K562 (cell line): ENCODE results near the gene STRA8. TPM values are rescaled to one million over a fixed set of nuclear protein-coding genes. Genes with fewer than 3 reads are reported as not detected.

Source experiments
- ATAC-seq: fragments of 200-7000 bp; cut with Tn5 transposase; 3 replicates; pipeline ENCODE4 v1.9.1; 2020; ENCODE audit warnings: moderate library complexity
- BruUV-seq: library from RNA; stranded (reverse); fragments of 400-500 nt; replicated peaks from 2 replicates; lab custom pipeline; 2021; lab: Mats Ljungman, UMichigan
- CTCF ChIA-PET: fragments of 300-600 bp; formaldehyde crosslinking; extraction: SDS; loops from one replicate; lab custom pipeline; 2021; ENCODE audit warnings: low intra/inter-chr PET ratio; lab: Yijun Ruan, JAX
- POLR2A ChIA-PET: fragments of 300-600, 350-650 bp; sonication (Branson Sonifier 250); formaldehyde crosslinking; extraction: SDS; loops from one replicate; lab custom pipeline; 2021; ENCODE audit warnings: antibody characterized with exemption, inconsistent platforms; lab: Yijun Ruan, JAX
- DNase-seq, 4 experiments: peaks; one replicate each; pipeline versions ENCODE4 v3.0.0 to v3.0.0-alpha.2; 2011 to 2018; ENCODE audit warnings: low spot score in 3 of 4, mixed read lengths in 3 of 4; ENCODE audit errors: extremely low read depth in 1 of 4
- FAIRE-seq: peaks from 2 replicates; lab custom pipeline; 2011; peaks lifted over from hg19 to GRCh38; lab: Jason Lieb, UNC
- H2AFZ ChIP-seq: 2 replicates; pipeline ENCODE4 v1.6.0; 2011; ENCODE audit warnings: low read depth, low read length, control low read depth, inconsistent platforms
- H3K27ac ChIP-seq: fragments of 200-600 bp; 3 replicates; pipeline ENCODE4 v1.8.0; 2011; ENCODE audit warnings: low read depth, mild to moderate bottlenecking, control low read depth, inconsistent platforms, low read length, moderate library complexity, mixed read lengths; ENCODE audit errors: extremely low read depth
- H3K27me3 ChIP-seq, 2 experiments: fragments of 300-600 bp in 1 of 2; 2 replicates in 1 of 2; 3 replicates in 1 of 2; pipeline versions ENCODE4 v1.6.0 to v1.8.0; 2011; ENCODE audit warnings: inconsistent platforms in 2 of 2, low read length in 2 of 2, mild to moderate bottlenecking in 1 of 2, mixed read lengths in 1 of 2, moderate library complexity in 1 of 2; ENCODE audit not compliant: control insufficient read depth in 2 of 2, insufficient read depth in 2 of 2
- H3K36me3 ChIP-seq: fragments of 300-600 bp; 3 replicates; pipeline ENCODE4 v1.8.0; 2011; ENCODE audit warnings: mild to moderate bottlenecking, low read length, inconsistent platforms; ENCODE audit not compliant: control insufficient read depth, insufficient read depth
- H3K4me1 ChIP-seq, 2 experiments: fragments of 200-600 bp in 1 of 2; replicated peaks in 1 of 2; 2 replicates in 1 of 2; 3 replicates in 1 of 2; pipeline versions ENCODE4 v1.5.1 to v1.8.0; 2011; ENCODE audit warnings: inconsistent platforms in 2 of 2, low read length in 2 of 2, mild to moderate bottlenecking in 1 of 2, mixed read lengths in 1 of 2, moderate library complexity in 1 of 2; ENCODE audit not compliant: control insufficient read depth in 2 of 2, insufficient read depth in 2 of 2
- H3K4me2 ChIP-seq: 2 replicates; pipeline ENCODE4 v1.6.1; 2011; ENCODE audit warnings: low read length, control low read depth, inconsistent platforms, mixed read lengths; ENCODE audit not compliant: insufficient read depth
- H3K4me3 ChIP-seq: fragments of 200-600 bp; sonication (generic), shearing (Covaris generic); 2 replicates; pipeline ENCODE4 v1.5.1; 2016; ENCODE audit warnings: control low read depth, inconsistent platforms
- H3K79me2 ChIP-seq: fragments of 200-600 bp; 3 replicates; pipeline ENCODE4 v1.8.0; 2011; ENCODE audit warnings: low read length, inconsistent platforms; ENCODE audit not compliant: control insufficient read depth, insufficient read depth
- H3K9ac ChIP-seq, 2 experiments: 2 replicates each; pipeline versions ENCODE4 v1.6.0 to v1.6.1; 2011; ENCODE audit warnings: low read depth in 2 of 2, low read length in 2 of 2, control low read depth in 1 of 2, inconsistent platforms in 1 of 2, mild to moderate bottlenecking in 1 of 2, mixed read lengths in 1 of 2; ENCODE audit not compliant: insufficient read depth in 1 of 2
- H3K9me1 ChIP-seq: one replicate; pipeline ENCODE4 v1.6.0; 2011; ENCODE audit warnings: inconsistent platforms, mild to moderate bottlenecking, low read length, moderate library complexity; ENCODE audit not compliant: control insufficient read depth, insufficient read depth
- H3K9me3 ChIP-seq: replicated peaks from 2 replicates; pipeline ENCODE4 v1.5.1; 2011; ENCODE audit warnings: low read depth, low read length, inconsistent platforms; ENCODE audit not compliant: control insufficient read depth, insufficient read depth
- H4K20me1 ChIP-seq: replicated peaks from 2 replicates; pipeline ENCODE4 v1.6.1; 2011; ENCODE audit warnings: low read length, inconsistent platforms, mixed read lengths; ENCODE audit not compliant: control insufficient read depth, insufficient read depth
- ARID1B ChIP-seq: fragments of 450-650 bp; IDR thresholded peaks from 2 replicates; pipeline ENCODE4 v1.6.1; 2016; ENCODE audit warnings: antibody characterized with exemption, mild to moderate bottlenecking, inconsistent platforms
- ATF3 ChIP-seq, 2 experiments: fragments of 450-650 bp in 1 of 2; sonication (generic) in 1 of 2; formaldehyde crosslinking in 1 of 2; IDR thresholded peaks in 1 of 2; conservative IDR thresholded peaks in 1 of 2; 2 replicates each; pipeline versions ENCODE4 v1.6.1 to v1.8.1; 2016 to 2023; ENCODE audit warnings: mild to moderate bottlenecking in 2 of 2, moderate library complexity in 2 of 2, inconsistent platforms in 1 of 2, missing genetic modification reagents in 1 of 2
- DPF2 ChIP-seq: fragments of 450-650 bp; IDR thresholded peaks from 2 replicates; pipeline ENCODE4 v1.6.1; 2016
- FOSL1 ChIP-seq: fragments of 200-800 bp; sonication (Bioruptor generic); conservative IDR thresholded peaks from 2 replicates; pipeline ENCODE4 v1.6.1; 2016; ENCODE audit warnings: missing genetic modification characterization, missing compliant biosample characterization
- GMEB1 ChIP-seq: fragments of 250-450 bp; sonication (Bioruptor Pico); IDR thresholded peaks from 2 replicates; pipeline ENCODE4 v1.4.0; 2020; ENCODE audit warnings: mild to moderate bottlenecking
- ID3 ChIP-seq, 2 experiments: fragments of 250-450 bp in 1 of 2; fragments of 450-650 bp in 1 of 2; sonication (Bioruptor Pico) in 1 of 2; IDR thresholded peaks; 2 replicates each; pipeline versions ENCODE4 v1.6.1 to v1.8.0; 2016 to 2021; ENCODE audit warnings: mild to moderate bottlenecking in 2 of 2, moderate library complexity in 2 of 2, missing compliant biosample characterization in 1 of 2, missing genetic modification characterization in 1 of 2
- JUND ChIP-seq, 2 experiments: IDR thresholded peaks; 2 replicates in 1 of 2; 3 replicates in 1 of 2; pipeline ENCODE4 v1.6.1; 2011; ENCODE audit warnings: borderline replicate concordance in 2 of 2, low read depth in 2 of 2, low read length in 2 of 2, improper control_type of control experiment in 1 of 2, missing biosample characterization in 1 of 2, missing genetic modification characterization in 1 of 2, missing genetic modification reagents in 1 of 2
- KLF10 ChIP-seq: fragments of 250-450 bp; sonication (Bioruptor Pico); IDR thresholded peaks from 2 replicates; pipeline ENCODE4 v1.6.1; 2021; ENCODE audit warnings: matching md5 sums
- PHF8 ChIP-seq: fragments of 200-600 bp; sonication (generic); IDR thresholded peaks from 2 replicates; pipeline ENCODE4 v1.6.1; 2012; ENCODE audit warnings: mixed run types, mild to moderate bottlenecking, inconsistent platforms, low read length, moderate library complexity, borderline replicate concordance
- RBM14 ChIP-seq: fragments of 200-400 bp; formaldehyde crosslinking; IDR thresholded peaks from 2 replicates; pipeline ENCODE4 v1.6.1; 2018; ENCODE audit warnings: low read depth, mild to moderate bottlenecking, low read length, moderate library complexity, borderline replicate concordance; ENCODE audit not compliant: insufficient read depth
- SETDB1 ChIP-seq: IDR thresholded peaks from one replicate; pipeline ENCODE4 v1.6.1; 2012; ENCODE audit warnings: low read length, control low read depth, inconsistent platforms
- SMARCA4 ChIP-seq: fragments of 450-650 bp; IDR thresholded peaks from 2 replicates; pipeline ENCODE4 v1.6.1; 2016
- SMARCE1 ChIP-seq: fragments of 450-650 bp; IDR thresholded peaks from 2 replicates; pipeline ENCODE4 v1.7.1; 2016; ENCODE audit warnings: mild to moderate bottlenecking
- TFAP4 ChIP-seq: sonication (generic); formaldehyde crosslinking; IDR thresholded peaks from 2 replicates; pipeline ENCODE4 v1.8.0; 2022; ENCODE audit warnings: missing genetic modification reagents, mild to moderate bottlenecking, moderate library complexity, borderline replicate concordance
- XRCC5 ChIP-seq: fragments of 200-400 bp; formaldehyde crosslinking; IDR thresholded peaks from 2 replicates; pipeline ENCODE4 v1.6.1; 2017; ENCODE audit warnings: low read depth, mild to moderate bottlenecking, low read length
- ZNF174 ChIP-seq: fragments of 250-450 bp; sonication (Bioruptor Pico); IDR thresholded peaks from 2 replicates; pipeline ENCODE4 v1.4.0; 2020; ENCODE audit warnings: mild to moderate bottlenecking
- ZNF282 ChIP-seq: sonication (generic); formaldehyde crosslinking; IDR thresholded peaks from 2 replicates; pipeline ENCODE4 v1.8.1; 2023; ENCODE audit warnings: missing genetic modification reagents
- WGBS: fragments of 100-300 bp; shearing (Covaris generic); methylation state at CpG from one replicate; pipeline ENCODE4 v1.1.6; 2016; ENCODE audit warnings: low coverage, mixed read lengths; ENCODE audit not compliant: insufficient coverage; ENCODE audit errors: missing lambda C conversion rate; 5-methylcytosine and 5-hydroxymethylcytosine counted together
- in situ Hi-C: fragments of 300-500 bp; cut with MboI; formaldehyde crosslinking; loops from 4 replicates; pipeline ENCODE4 v1.15.0; 2018; ENCODE audit warnings: inconsistent platforms, mixed read lengths
- intact Hi-C: fragments of 100-400 bp; cut with micrococcal nuclease; formaldehyde crosslinking; loops from 2 replicates; pipeline ENCODE4 v1.14.2; 2022
- polyA plus RNA-seq, 8 experiments: library from polyadenylated mRNA; depleted of rRNA in 4 of 8; stranded (reverse) in 5 of 8; unstranded in 3 of 8; fragments of >200 nt; fragmentation: Nextera tagmentation in 2 of 8; fragmentation: Illumina TruSeq in 1 of 8; extraction: Ambion mirVana in 2 of 8; extraction: Trizol in 1 of 8; gene quantifications; 2 replicates each; pipeline versions ENCODE4 v1.2.1 to v1.2.3, GENCODE V29; 2011 to 2014; ENCODE audit warnings: inconsistent platforms in 1 of 8, missing spikeins in 1 of 8
- total RNA-seq, 7 experiments: library from RNA; depleted of rRNA in 6 of 7; stranded (reverse); fragments of >200 nt in 6 of 7; fragmentation: Illumina TruSeq in 2 of 7; extraction: Trizol in 2 of 7; gene quantifications; 2 replicates each; pipeline versions ENCODE4 v1.2.1 to v1.2.3, GENCODE V29; 2011 to 2021; ENCODE audit warnings: low replicate concordance in 1 of 7

The STRA8 gene
- total and polyA plus RNA-seq, 9 of the 15 experiments (the other 6 are each of a cell fraction or from before 2014, with no cell fraction given), result not detected

- no peak overlapping the region for H2AFZ ChIP-seq
- H3K79me2 ChIP-seq, result no peaks in the 10 kb centered on the region
- 25% methylated on average over 5 of the region's 5 CpGs for WGBS
- FAIRE-seq, result peak; percentile 51
- peaks cover 20% of the 10 kb centered on the region for H3K9me3 ChIP-seq
- peak; percentile 78 for ATAC-seq
- DNase-seq, result peak; percentile 47 to 66 (median 57)
- peaks cover 6 to 10% of the 10 kb centered on the region in 2 experiments; a peak in 4 of 5 replicates for H3K4me1 ChIP-seq
- ChIA-PET POLR2A (interaction anchor here (0.6 to 1.4 kb wide), 2 partner anchors 9 to 40 kb away, joined by 3 to 4 read pairs; no protein-coding TSS in a partner anchor), CTCF (no interaction called here)
- H3K4me2 ChIP-seq, result no peak overlapping the region
- no peak overlapping the region for H3K27ac ChIP-seq
- BruUV-seq, result no TSS peak
- in situ Hi-C loops (no loop called here), intact Hi-C loops (no loop called here)
- no peaks in the 10 kb centered on the region for H4K20me1 ChIP-seq
- H3K27me3 ChIP-seq, result no peaks in the 10 kb centered on the region
- H3K36me3 ChIP-seq, result peaks cover 19% of the 10 kb centered on the region; the same call in 2 of the 3 replicates
- no peak overlapping the region for H3K9ac ChIP-seq
- no peaks in the 10 kb centered on the region for H3K9me1 ChIP-seq
- H3K4me3 ChIP-seq, result no peak overlapping the region
- TF ChIP-seq ARID1B (peak; percentile 38; the same call in 1 of the 2 replicates), KLF10 (no peak), DPF2 (peak; percentile 50; the same call in 1 of the 2 replicates), FOSL1 (peak; percentile 87), ID3 (CRISPR knock-in tag; IDR thresholded peaks at IDR 0.05) (no peak), ID3 (tag; IDR thresholded peaks at IDR 0.05) (no peak), XRCC5 (no peak), SMARCE1 (peak; percentile 31; the same call in 1 of the 2 replicates), GMEB1 (CRISPR knock-in tag) (no peak), ZNF174 (CRISPR knock-in tag) (no peak), SMARCA4 (0 out of 2 replicates have a peak, but pooled peaks have one; percentile 17), TFAP4 (peak; percentile 75), ZNF282 (CRISPR knock-in tag) (no peak), ATF3 (IDR thresholded peaks at IDR 0.05) (peak; percentile 20; the same call in 1 of the 2 replicates), ATF3 (CRISPR knock-in tag; conservative IDR thresholded peaks at IDR 0.05) (no peak), JUND (IDR thresholded peaks at IDR 0.05; ENCODE audit: borderline replicate concordance, low read depth, low read length) (peak; percentile 60; the same call in 1 of the 2 replicates), JUND (tag; IDR thresholded peaks at IDR 0.05; ENCODE audit: borderline replicate concordance, low read depth, low read length) (peak; percentile 25; the same call in 1 of the 3 replicates), PHF8 (no peak), RBM14 (no peak), SETDB1 (peak; percentile 80)
Measured at GRCh38 chr7:135184254-135184841, 49.3 kb upstream of the STRA8 start.
